ENCODE measurements around the gene TANK. TPM values are rescaled to one million over a fixed set of nuclear protein-coding genes. Genes with fewer than 3 reads are reported as not detected.

The TANK gene
- total and polyA plus RNA-seq, 2 of the 13 experiments (the other 11 are each of a cell fraction or from before 2014, with no cell fraction given), result 66.9 to 96.1 TPM

- TF ChIP-seq HDAC2 (CRISPR knock-in tag; IDR thresholded peaks at IDR 0.05) (peak; percentile 93), SALL2 (CRISPR knock-in tag; IDR thresholded peaks at IDR 0.05) (peak; percentile 41; the same call in 1 of the 2 replicates), ZNF333 (CRISPR knock-in tag; IDR thresholded peaks at IDR 0.05; ENCODE audit: borderline replicate concordance) (peak; percentile 87; the same call in 1 of the 2 replicates), JDP2 (CRISPR knock-in tag; IDR thresholded peaks at IDR 0.05; ENCODE audit: borderline replicate concordance) (no peak; the same call in 1 of the 2 replicates), NR2C2 (CRISPR knock-in tag; IDR thresholded peaks at IDR 0.05; ENCODE audit: borderline replicate concordance) (peak; percentile 98), FOXA1 (IDR thresholded peaks at IDR 0.05) (no peak), FOXA1 (CRISPR knock-in tag; IDR thresholded peaks at IDR 0.05) (peak; percentile 94), ZKSCAN5 (CRISPR knock-in tag; IDR thresholded peaks at IDR 0.05) (peak; percentile 47), TRIM22 (IDR thresholded peaks at IDR 0.05) (no peak), ZNF292 (CRISPR knock-in tag; IDR thresholded peaks at IDR 0.05; ENCODE audit: borderline replicate concordance, low read depth) (peak; percentile 67; the same call in 1 of the 2 replicates), ZNF652 (CRISPR knock-in tag; IDR thresholded peaks at IDR 0.05; ENCODE audit: borderline replicate concordance, low read depth) (peak; percentile 97), NFATC3 (CRISPR knock-in tag; IDR thresholded peaks at IDR 0.05) (no peak), ZNF121 (CRISPR knock-in tag; IDR thresholded peaks at IDR 0.05) (peak; percentile 51), BORCS8-MEF2B (CRISPR knock-in tag; IDR thresholded peaks at IDR 0.05) (peak; percentile 92), NR2F1 (CRISPR knock-in tag; IDR thresholded peaks at IDR 0.05) (peak; percentile 8 to 74; a peak in 2 of 4 replicates), TEAD2 (CRISPR knock-in tag; IDR thresholded peaks at IDR 0.05) (no peak), HNRNPL (IDR thresholded peaks at IDR 0.05; ENCODE audit: low read depth, low read length) (peak; percentile 69; the same call in 1 of the 2 replicates), RBAK (CRISPR knock-in tag; IDR thresholded peaks at IDR 0.05) (0 out of 2 replicates have a peak, but pooled peaks have one; percentile 16), SMAD1 (CRISPR knock-in tag; IDR thresholded peaks at IDR 0.05; ENCODE audit: borderline replicate concordance, low read depth) (peak; percentile 59; the same call in 1 of the 2 replicates)
- TF ChIP-seq, protein P1, sequence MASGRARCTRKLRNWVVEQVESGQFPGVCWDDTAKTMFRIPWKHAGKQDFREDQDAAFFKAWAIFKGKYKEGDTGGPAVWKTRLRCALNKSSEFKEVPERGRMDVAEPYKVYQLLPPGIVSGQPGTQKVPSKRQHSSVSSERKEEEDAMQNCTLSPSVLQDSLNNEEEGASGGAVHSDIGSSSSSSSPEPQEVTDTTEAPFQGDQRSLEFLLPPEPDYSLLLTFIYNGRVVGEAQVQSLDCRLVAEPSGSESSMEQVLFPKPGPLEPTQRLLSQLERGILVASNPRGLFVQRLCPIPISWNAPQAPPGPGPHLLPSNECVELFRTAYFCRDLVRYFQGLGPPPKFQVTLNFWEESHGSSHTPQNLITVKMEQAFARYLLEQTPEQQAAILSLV (CRISPR knock-in tag; IDR thresholded peaks at IDR 0.05; ENCODE audit: borderline replicate concordance), result peak; percentile 98
- TF ChIP-seq, protein P2, sequence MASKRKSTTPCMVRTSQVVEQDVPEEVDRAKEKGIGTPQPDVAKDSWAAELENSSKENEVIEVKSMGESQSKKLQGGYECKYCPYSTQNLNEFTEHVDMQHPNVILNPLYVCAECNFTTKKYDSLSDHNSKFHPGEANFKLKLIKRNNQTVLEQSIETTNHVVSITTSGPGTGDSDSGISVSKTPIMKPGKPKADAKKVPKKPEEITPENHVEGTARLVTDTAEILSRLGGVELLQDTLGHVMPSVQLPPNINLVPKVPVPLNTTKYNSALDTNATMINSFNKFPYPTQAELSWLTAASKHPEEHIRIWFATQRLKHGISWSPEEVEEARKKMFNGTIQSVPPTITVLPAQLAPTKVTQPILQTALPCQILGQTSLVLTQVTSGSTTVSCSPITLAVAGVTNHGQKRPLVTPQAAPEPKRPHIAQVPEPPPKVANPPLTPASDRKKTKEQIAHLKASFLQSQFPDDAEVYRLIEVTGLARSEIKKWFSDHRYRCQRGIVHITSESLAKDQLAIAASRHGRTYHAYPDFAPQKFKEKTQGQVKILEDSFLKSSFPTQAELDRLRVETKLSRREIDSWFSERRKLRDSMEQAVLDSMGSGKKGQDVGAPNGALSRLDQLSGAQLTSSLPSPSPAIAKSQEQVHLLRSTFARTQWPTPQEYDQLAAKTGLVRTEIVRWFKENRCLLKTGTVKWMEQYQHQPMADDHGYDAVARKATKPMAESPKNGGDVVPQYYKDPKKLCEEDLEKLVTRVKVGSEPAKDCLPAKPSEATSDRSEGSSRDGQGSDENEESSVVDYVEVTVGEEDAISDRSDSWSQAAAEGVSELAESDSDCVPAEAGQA (IDR thresholded peaks at IDR 0.05; ENCODE audit: low read depth), result peak; percentile 79; the same call in 1 of the 2 replicates
- TF ChIP-seq, protein P2 (CRISPR knock-in tag; IDR thresholded peaks at IDR 0.05; ENCODE audit: borderline replicate concordance), result peak; percentile 46; the same call in 1 of the 2 replicates
These were observed at the start of gene TANK (continued) for GRCh38 chr2:161160226-161161073.

Data from HepG2 (cell line).